Osteocyte (in vitro differentiated cells): ENCODE results near the gene UBTD1. TPM values are rescaled to one million over a fixed set of nuclear protein-coding genes. Genes with fewer than 3 reads are reported as not detected.

Source experiments
- DNase-seq: peaks from one replicate; pipeline ENCODE4 v3.0.0; 2021; ENCODE audit warnings: mixed read lengths; ENCODE audit not compliant: unreplicated experiment; ENCODE audit errors: extremely low spot score
- H3K27ac Mint-ChIP-seq: one replicate; pipeline ENCODE4 v1.8.0; 2021; ENCODE audit warnings: mild to moderate bottlenecking, mixed read lengths; ENCODE audit not compliant: unreplicated experiment
- H3K27me3 Mint-ChIP-seq: one replicate; pipeline ENCODE4 v1.8.0; 2021; ENCODE audit warnings: mixed read lengths; ENCODE audit not compliant: unreplicated experiment
- H3K36me3 Mint-ChIP-seq: one replicate; pipeline ENCODE4 v1.8.0; 2021; ENCODE audit warnings: mixed read lengths; ENCODE audit not compliant: unreplicated experiment
- H3K4me1 Mint-ChIP-seq: one replicate; pipeline ENCODE4 v1.8.0; 2021; ENCODE audit warnings: mixed read lengths; ENCODE audit not compliant: unreplicated experiment
- H3K4me3 Mint-ChIP-seq: one replicate; pipeline ENCODE4 v1.8.0; 2021; ENCODE audit warnings: mild to moderate bottlenecking, moderate library complexity, mixed read lengths; ENCODE audit not compliant: unreplicated experiment
- H3K9me3 Mint-ChIP-seq: one replicate; pipeline ENCODE4 v1.8.0; 2021; ENCODE audit warnings: mixed read lengths; ENCODE audit not compliant: unreplicated experiment
- total RNA-seq: library from RNA; stranded (reverse); gene quantifications from 2 replicates; pipeline ENCODE4 v1.2.1, GENCODE V29; 2021
- TF ChIP-seq, protein P1 (sequence below): fragments of 200-600 bp; sonication (generic); IDR thresholded peaks from 2 replicates; pipeline ENCODE4 v1.5.0; 2021; ENCODE audit warnings: antibody characterized with exemption, mild to moderate bottlenecking, moderate library complexity

The UBTD1 gene
- total RNA-seq, 1 donor from 2014 or later: 25.6 TPM

- H3K4me1 Mint-ChIP-seq: peaks cover 34% of the 10 kb centered on the region
- no peaks in the 10 kb centered on the region for H3K36me3 Mint-ChIP-seq
- no peak overlapping the region for H3K4me3 Mint-ChIP-seq
- TF ChIP-seq, protein P1, sequence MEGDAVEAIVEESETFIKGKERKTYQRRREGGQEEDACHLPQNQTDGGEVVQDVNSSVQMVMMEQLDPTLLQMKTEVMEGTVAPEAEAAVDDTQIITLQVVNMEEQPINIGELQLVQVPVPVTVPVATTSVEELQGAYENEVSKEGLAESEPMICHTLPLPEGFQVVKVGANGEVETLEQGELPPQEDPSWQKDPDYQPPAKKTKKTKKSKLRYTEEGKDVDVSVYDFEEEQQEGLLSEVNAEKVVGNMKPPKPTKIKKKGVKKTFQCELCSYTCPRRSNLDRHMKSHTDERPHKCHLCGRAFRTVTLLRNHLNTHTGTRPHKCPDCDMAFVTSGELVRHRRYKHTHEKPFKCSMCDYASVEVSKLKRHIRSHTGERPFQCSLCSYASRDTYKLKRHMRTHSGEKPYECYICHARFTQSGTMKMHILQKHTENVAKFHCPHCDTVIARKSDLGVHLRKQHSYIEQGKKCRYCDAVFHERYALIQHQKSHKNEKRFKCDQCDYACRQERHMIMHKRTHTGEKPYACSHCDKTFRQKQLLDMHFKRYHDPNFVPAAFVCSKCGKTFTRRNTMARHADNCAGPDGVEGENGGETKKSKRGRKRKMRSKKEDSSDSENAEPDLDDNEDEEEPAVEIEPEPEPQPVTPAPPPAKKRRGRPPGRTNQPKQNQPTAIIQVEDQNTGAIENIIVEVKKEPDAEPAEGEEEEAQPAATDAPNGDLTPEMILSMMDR: no peak
- no peaks in the 10 kb centered on the region for H3K27me3 Mint-ChIP-seq
- no peaks in the 10 kb centered on the region for H3K9me3 Mint-ChIP-seq
- H3K27ac Mint-ChIP-seq: peak overlapping the region; percentile 62
- DNase-seq: no peak
Observed at GRCh38 chr10:97518301-97519043, 19.7 kb downstream of the UBTD1 start.

GRCh38 chr10:97519342-97519741 is 20.6 kb downstream of the UBTD1 start:
- H3K27ac Mint-ChIP-seq: peak overlapping the region; percentile 1
- TF ChIP-seq, protein P1: no peak

GRCh38 chr10:97520520-97520919 is 21.8 kb downstream of the UBTD1 start:
- H3K9me3 Mint-ChIP-seq: no peaks in the 10 kb centered on the region
- TF ChIP-seq, protein P1: no peak
- DNase-seq: no peak
- H3K4me3 Mint-ChIP-seq: no peak overlapping the region
- no peak overlapping the region for H3K27ac Mint-ChIP-seq
- no peaks in the 10 kb centered on the region for H3K27me3 Mint-ChIP-seq
- H3K36me3 Mint-ChIP-seq: no peaks in the 10 kb centered on the region
- peaks cover 34% of the 10 kb centered on the region for H3K4me1 Mint-ChIP-seq

More at GRCh38 chr10:97519342-97519741, 20.6 kb downstream of the UBTD1 start:
- no peak for DNase-seq
- H3K27me3 Mint-ChIP-seq: no peaks in the 10 kb centered on the region
- H3K4me3 Mint-ChIP-seq: no peak overlapping the region
- peaks cover 34% of the 10 kb centered on the region for H3K4me1 Mint-ChIP-seq
- H3K36me3 Mint-ChIP-seq: no peaks in the 10 kb centered on the region
- no peaks in the 10 kb centered on the region for H3K9me3 Mint-ChIP-seq

DNA sequence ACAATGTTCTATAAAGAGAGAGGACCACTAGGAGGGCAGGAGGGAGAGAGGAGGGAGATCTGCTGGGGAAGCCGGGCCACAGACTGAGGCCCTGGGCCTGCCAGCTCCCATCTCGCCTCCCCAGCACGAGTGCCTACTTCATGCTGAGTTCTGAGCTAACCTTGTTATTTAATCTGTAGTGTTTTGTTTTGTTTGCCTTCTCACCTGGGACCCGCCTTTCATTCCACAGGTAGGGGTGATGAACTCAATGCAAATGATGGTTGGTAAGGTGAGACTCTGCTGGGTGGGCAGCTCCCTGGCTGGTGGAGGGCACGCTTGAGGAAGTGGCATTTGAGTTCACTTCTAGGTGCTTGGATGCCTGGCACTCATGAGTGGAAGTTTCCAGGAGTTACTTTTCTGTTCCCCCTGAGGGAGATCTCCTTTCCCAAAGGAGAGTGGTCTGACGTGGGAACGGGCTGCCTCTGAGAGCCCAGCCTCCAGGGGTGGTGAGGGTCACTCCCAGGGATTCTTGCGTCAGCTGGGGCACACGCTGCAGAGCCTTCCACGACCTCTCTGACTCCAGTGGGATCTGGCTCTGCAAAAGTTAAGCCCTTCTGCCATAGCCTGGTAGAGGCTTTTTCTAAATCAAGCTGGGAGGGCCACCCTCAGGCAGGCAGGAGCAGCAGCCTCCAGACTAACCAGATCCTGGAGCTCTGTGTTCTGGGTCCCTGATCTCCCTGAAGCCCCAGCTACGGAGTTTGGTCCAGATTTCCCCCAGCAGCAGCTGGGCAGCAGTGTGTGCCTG is 22.4 kb downstream of the UBTD1 start:
- H3K27me3 Mint-ChIP-seq: no peaks in the 10 kb centered on the region
- no peaks in the 10 kb centered on the region for H3K36me3 Mint-ChIP-seq
- no peak overlapping the region for H3K27ac Mint-ChIP-seq
- TF ChIP-seq, protein P1: no peak
- DNase-seq: no peak
- no peaks in the 10 kb centered on the region for H3K9me3 Mint-ChIP-seq
- H3K4me3 Mint-ChIP-seq: no peak overlapping the region
- H3K4me1 Mint-ChIP-seq: peaks cover 31% of the 10 kb centered on the region

GRCh38 chr10:97522071-97522470 is 23.3 kb downstream of the UBTD1 start:
- Mint-ChIP-seq H3K27me3 (no peaks in the 10 kb centered on the region), H3K9me3 (no peaks in the 10 kb centered on the region), H3K36me3 (no peaks in the 10 kb centered on the region), H3K4me3 (no peak overlapping the region), H3K27ac (no peak overlapping the region), H3K4me1 (peaks cover 26% of the 10 kb centered on the region)
- DNase-seq: no peak
- TF ChIP-seq, protein P1: no peak
